Breast epithelium (tissue), 4 donors: ENCODE results near the gene CACNA1F. TPM values are rescaled to one million over a fixed set of nuclear protein-coding genes. Genes with fewer than 3 reads are reported as not detected.
A peak's percentile ranks its signal among the peaks of the same experiment; 100 is the strongest.

Experiments used
- DNase-seq, 2 donors: peaks; one replicate each; pipeline ENCODE4 v3.0.0-alpha.2; 2019; ENCODE audit warnings: low spot score in 2 of 2
- H3K27ac ChIP-seq, 2 donors: fragments of 200-600 bp; sonication (generic) in 1 of 2; one replicate each; pipeline ENCODE4 v1.5.1; 2016 to 2019; ENCODE audit warnings: mild to moderate bottlenecking in 1 of 2
- H3K27me3 ChIP-seq, 2 donors: fragments of 200-600 bp; sonication (generic) in 1 of 2; one replicate each; pipeline versions ENCODE4 v1.5.1 to v1.6.0; 2017 to 2019; ENCODE audit warnings: control low read depth in 1 of 2, mild to moderate bottlenecking in 1 of 2
- H3K36me3 ChIP-seq: fragments of 200-600 bp; one replicate; pipeline ENCODE4 v1.5.1; 2019
- H3K4me1 ChIP-seq, 2 donors: fragments of 200-600 bp; sonication (generic); one replicate each; pipeline ENCODE4 v1.5.1; 2016 to 2019; ENCODE audit warnings: control low read depth in 1 of 2
- H3K4me3 ChIP-seq, 3 donors: fragments of 200-600 bp; sonication (generic); 1 replicate in 2 of 3; 2 replicates in 1 of 3; pipeline ENCODE4 v1.5.1; 2016 to 2019; ENCODE audit warnings: mild to moderate bottlenecking in 3 of 3, moderate library complexity in 2 of 3
- H3K9me3 ChIP-seq, 2 donors: fragments of 200-600 bp; sonication (generic) in 1 of 2; one replicate each; pipeline ENCODE4 v1.5.1; 2016 to 2019; ENCODE audit warnings: control low read depth in 1 of 2
- POLR2A ChIP-seq: fragments of 450-650 bp; IDR thresholded peaks from one replicate; pipeline ENCODE4 v1.6.1; 2016; ENCODE audit warnings: antibody characterized with exemption, mild to moderate bottlenecking, moderate library complexity
- POLR2AphosphoS5 ChIP-seq, 3 donors: sonication (generic); formaldehyde crosslinking; IDR thresholded peaks; one replicate each; pipeline ENCODE4 v1.6.1; 2017; ENCODE audit warnings: antibody characterized with exemption in 3 of 3
- intact Hi-C: fragments of 100-400 bp; cut with DNase I; formaldehyde crosslinking; loops from one replicate; pipeline ENCODE4 v1.15.1; 2023; ENCODE audit warnings: low total_unique reads
- total RNA-seq, 3 donors: library from RNA; depleted of rRNA; stranded (reverse); fragments of >200 nt; gene quantifications; one replicate each; pipeline ENCODE4 v1.1.0, GENCODE V29; 2016
- TF ChIP-seq, protein P1 (sequence below), 3 donors: fragments of 450-650 bp; IDR thresholded peaks; one replicate each; pipeline ENCODE4 v1.5.1; 2016 to 2017; ENCODE audit warnings: antibody characterized with exemption in 3 of 3, mild to moderate bottlenecking in 3 of 3, moderate library complexity in 3 of 3

Gene CACNA1F
- total RNA-seq, 3 donors from 2014 or later, result 0.48 to 1.8 (median 0.66) TPM

DNA sequence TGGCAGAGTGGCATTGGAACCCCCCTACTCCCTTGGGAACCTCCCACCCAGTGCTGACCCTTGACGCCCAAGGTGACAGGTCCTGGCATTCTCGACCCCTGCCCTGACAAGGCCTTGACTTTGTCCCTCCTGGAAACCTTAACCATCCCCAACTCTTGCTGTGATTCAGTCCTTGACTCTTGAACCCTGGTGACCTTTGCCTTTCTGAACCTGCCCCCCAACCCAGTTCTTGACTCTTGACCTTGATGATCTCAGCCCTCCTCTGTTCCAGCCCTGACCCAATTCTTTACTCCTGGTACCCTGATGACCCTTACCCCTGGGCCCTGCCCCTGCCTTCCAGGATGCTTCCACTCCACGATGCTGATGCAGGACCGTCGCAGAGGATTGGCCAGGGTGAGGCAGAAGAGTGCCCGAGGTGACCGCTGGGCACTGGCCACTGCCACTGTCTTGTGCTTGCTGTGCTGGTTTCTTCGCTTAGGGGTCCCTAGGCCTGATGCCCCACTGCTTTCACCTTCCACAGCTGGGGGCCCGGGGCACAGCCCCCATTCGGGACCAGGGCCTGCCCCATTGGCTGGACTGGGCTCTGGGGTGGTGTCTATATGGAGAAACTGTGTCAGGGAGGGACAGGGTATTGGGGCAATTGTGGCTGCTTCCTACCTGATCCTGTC lies 1.7 kb downstream of the CACNA1F start:
- DNase-seq, result no peak
- H3K27ac ChIP-seq, result peak overlapping the region; percentile 2 to 54

DNA sequence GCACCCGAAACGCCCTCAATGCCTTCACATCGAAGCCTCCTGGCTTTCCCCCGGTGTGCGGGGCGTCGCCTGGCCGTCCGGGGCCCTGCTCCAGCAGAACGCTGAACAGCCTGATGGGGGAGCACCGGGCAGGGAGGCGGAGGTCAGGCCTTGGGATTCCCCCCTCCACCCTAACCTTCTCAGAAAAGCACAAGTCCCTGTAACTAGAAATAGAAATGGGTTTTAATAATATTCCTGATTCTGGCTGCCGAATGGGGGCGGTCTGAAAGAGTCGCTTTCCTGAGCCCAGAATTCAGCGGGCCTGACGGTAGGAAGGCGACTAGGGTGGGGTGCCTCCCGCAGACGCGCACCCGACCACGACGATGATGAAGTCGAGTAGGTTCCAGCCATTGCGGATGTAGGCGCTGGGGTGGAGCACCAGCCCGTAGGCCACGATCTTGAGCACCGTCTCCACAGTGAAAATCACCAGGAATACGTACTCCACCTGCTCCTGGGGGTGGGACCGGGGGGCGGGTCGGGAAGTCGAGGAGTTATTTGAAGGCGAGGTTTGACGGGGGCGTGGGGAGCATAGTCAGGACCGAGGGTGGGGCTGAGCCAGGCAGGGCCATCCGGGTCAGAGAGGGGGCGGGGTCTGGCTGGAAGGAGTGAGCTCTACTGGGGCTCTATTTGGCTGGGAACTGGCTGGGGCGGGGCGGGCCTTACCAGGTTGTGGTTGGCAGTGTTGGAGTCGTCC lies 2.5 kb downstream of the CACNA1F start:
- peak overlapping the region; percentile 2 to 54 for H3K27ac ChIP-seq
- H3K4me3 ChIP-seq, result peak overlapping the region; percentile 22 to 60 (median 39)
- no peaks in the 10 kb centered on the region for H3K9me3 ChIP-seq
- peaks cover 0 to 22% of the 10 kb centered on the region in 2 donors for H3K27me3 ChIP-seq
- no peaks in the 10 kb centered on the region for H3K4me1 ChIP-seq
- peak; percentile 57 to 79 for DNase-seq
- TF ChIP-seq POLR2AphosphoS5 (IDR thresholded peaks at IDR 0.05), result no peak
- no peak for TF ChIP-seq POLR2A
- TF ChIP-seq, protein P1, sequence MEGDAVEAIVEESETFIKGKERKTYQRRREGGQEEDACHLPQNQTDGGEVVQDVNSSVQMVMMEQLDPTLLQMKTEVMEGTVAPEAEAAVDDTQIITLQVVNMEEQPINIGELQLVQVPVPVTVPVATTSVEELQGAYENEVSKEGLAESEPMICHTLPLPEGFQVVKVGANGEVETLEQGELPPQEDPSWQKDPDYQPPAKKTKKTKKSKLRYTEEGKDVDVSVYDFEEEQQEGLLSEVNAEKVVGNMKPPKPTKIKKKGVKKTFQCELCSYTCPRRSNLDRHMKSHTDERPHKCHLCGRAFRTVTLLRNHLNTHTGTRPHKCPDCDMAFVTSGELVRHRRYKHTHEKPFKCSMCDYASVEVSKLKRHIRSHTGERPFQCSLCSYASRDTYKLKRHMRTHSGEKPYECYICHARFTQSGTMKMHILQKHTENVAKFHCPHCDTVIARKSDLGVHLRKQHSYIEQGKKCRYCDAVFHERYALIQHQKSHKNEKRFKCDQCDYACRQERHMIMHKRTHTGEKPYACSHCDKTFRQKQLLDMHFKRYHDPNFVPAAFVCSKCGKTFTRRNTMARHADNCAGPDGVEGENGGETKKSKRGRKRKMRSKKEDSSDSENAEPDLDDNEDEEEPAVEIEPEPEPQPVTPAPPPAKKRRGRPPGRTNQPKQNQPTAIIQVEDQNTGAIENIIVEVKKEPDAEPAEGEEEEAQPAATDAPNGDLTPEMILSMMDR (IDR thresholded peaks at IDR 0.05), result peak in 1 of 3 donors; percentile 33
- no peaks in the 10 kb centered on the region for H3K36me3 ChIP-seq
- intact Hi-C loops, result no loop called here

More for the DNA sequence above, 1.7 kb downstream of the CACNA1F start:
- peaks cover 0 to 14% of the 10 kb centered on the region in 2 donors for H3K27me3 ChIP-seq
- no peaks in the 10 kb centered on the region for H3K36me3 ChIP-seq
- intact Hi-C loops, result no loop called here
- H3K4me3 ChIP-seq, result peak overlapping the region in 1 of 3 donors; percentile 60
- TF ChIP-seq POLR2A (no peak), POLR2AphosphoS5 (IDR thresholded peaks at IDR 0.05) (no peak)
- TF ChIP-seq, protein P1 (IDR thresholded peaks at IDR 0.05), result no peak
- no peaks in the 10 kb centered on the region for H3K9me3 ChIP-seq
- H3K4me1 ChIP-seq, result no peaks in the 10 kb centered on the region

DNA sequence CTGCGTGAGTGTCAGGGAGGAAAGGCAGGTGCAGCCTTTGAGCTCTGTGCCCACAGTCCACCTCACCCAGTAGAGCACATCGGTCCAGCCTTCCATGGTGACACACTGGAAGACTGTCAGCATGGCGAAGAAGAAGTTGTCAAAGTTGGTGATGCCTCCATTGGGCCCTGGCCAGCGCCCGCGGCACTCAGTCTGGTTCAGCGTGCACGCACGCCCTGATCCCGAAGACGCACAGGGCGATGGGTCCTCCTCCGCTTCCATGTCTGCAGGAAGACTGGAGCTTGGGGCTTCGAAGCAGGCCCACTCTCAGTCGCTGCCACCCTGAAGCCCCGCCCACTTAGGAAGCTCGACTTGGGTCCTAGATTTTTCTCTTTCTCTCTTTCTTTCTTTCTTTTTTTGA lies 5.0 kb downstream of the CACNA1F start:
- H3K4me1 ChIP-seq, result no peaks in the 10 kb centered on the region
- no peak overlapping the region for H3K4me3 ChIP-seq
- DNase-seq, result no peak
- H3K9me3 ChIP-seq, result no peaks in the 10 kb centered on the region
- no peaks in the 10 kb centered on the region for H3K36me3 ChIP-seq
- H3K27me3 ChIP-seq, result peaks cover 0 to 34% of the 10 kb centered on the region in 2 donors
- TF ChIP-seq POLR2A, result no peak
- TF ChIP-seq POLR2AphosphoS5 (IDR thresholded peaks at IDR 0.05), result no peak
- TF ChIP-seq, protein P1 (IDR thresholded peaks at IDR 0.05), result no peak
- intact Hi-C loops, result no loop called here
- H3K27ac ChIP-seq, result no peak overlapping the region

DNA sequence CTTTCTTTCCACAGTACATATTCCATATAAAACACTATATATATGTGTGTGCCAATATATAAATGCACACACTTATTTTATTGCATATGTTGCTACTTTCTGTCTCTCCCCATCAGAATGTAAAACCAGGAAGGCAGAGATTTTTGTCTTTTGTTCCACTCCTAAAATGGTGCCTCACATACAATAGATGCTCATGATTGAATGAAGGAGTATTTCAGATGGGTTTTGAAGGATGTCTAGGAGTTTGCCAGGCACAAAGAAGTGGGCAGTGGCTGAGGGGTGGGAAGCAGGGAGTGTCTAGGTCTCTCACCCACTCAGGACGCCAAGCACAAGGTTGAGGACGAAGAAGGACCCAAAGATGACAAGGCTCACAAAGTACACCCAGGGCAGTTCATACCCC lies 5.4 kb downstream of the CACNA1F start:
- TF ChIP-seq, protein P1 (IDR thresholded peaks at IDR 0.05), result no peak
- TF ChIP-seq POLR2AphosphoS5 (IDR thresholded peaks at IDR 0.05), result no peak
- Histone ChIP-seq H3K4me1 (no peaks in the 10 kb centered on the region), H3K27ac (no peak overlapping the region), H3K4me3 (no peak overlapping the region), H3K9me3 (no peaks in the 10 kb centered on the region), H3K27me3 (peaks cover 0 to 36% of the 10 kb centered on the region in 2 donors), H3K36me3 (no peaks in the 10 kb centered on the region)
- intact Hi-C loops, result no loop called here
- DNase-seq, result no peak

DNA sequence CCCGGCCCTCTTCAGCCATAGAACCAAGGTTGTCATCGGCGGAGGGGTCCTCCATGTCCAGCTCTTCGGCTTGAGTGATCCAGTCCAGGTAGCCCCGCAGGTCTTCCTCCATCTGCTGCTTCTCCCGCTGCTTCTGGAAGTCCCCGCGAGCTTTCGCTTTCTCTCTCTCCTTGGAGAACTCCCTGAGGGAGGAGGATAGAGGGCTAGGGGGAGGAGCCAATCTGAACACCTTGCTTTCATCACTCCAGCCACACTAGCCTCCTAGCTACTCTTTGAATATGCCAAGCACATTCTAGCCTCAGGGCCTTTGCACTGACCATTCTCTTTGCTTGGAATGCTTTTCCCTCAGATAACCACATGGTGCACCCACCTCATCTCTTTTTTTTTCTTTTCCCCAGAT lies 6.2 kb downstream of the CACNA1F start:
- no peak overlapping the region for H3K27ac ChIP-seq
- H3K27me3 ChIP-seq, result peaks cover 0 to 43% of the 10 kb centered on the region in 2 donors
- H3K36me3 ChIP-seq, result no peaks in the 10 kb centered on the region
- H3K9me3 ChIP-seq, result no peaks in the 10 kb centered on the region
- no peak overlapping the region for H3K4me3 ChIP-seq
- TF ChIP-seq POLR2A (no peak), POLR2AphosphoS5 (IDR thresholded peaks at IDR 0.05) (no peak)
- TF ChIP-seq, protein P1 (IDR thresholded peaks at IDR 0.05), result no peak
- no peaks in the 10 kb centered on the region for H3K4me1 ChIP-seq
- intact Hi-C loops, result no loop called here
- no peak for DNase-seq
